GM19023 (cell line): ENCODE results near the gene PTGFR.

Source experiments
- ATAC-seq: cut with Tn5 transposase; IDR thresholded peaks from one replicate; pipeline ENCODE4 v1.9.1; 2021; ENCODE audit warnings: mild to moderate bottlenecking, moderate library complexity; ENCODE audit not compliant: unreplicated experiment

Gene PTGFR

DNA sequence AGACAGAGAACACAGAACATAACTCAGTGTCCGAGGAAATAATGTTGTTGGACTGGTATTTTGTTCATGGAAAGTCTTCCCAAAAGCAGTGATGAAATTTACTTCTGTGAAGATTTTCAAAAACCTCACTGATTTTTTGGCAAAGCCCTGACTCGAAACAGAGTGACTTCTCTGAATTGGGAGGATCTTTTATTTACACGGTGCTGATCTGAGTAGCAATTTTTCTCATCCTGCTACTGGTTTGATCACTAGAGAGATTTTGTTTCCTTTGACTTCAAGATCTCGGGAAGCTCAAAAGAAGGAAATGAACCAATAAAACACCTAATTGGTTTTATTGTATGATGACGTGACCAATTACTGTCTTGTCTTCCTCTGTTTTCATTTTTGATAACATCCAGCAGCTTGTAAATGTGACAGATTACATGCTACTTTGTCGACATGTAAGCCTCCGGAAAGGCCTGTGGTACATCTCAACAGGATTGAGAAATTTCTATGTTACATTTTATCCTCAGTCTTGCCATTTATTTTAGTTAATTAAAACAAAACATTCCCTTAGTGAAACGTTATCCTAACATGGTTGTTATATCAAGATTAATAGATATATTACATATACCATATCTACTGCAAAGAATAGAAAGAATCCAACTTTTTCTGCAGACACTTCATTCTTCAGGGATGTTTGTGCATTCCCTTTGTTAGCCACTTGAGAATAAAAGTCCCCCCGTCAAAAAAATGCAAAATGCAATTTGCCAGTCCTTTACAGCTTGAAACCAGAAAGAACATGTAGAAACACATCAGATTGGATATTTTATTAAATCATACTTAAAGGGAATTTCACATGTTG lies 86.7 kb downstream of the PTGFR start:
- no peak for ATAC-seq

DNA sequence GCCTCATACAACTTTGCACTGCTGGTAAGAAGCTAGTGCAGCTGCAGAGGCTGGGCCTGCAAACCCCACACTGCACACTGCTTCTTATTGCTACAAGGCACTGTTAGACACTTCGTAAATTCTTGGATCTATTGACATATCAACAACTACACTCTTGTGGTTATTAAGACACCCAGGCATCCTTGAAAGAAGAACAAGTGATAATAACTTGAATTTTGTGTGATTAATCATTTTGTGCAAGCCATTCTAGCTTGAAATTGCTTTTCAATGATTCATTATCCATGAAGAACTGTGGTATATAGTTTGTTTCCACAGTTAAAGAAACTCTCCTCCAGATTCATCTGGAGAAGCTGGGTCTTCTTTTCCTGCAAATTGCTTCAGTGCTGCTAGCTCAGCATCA lies 95.8 kb downstream of the PTGFR start:
- no peak for ATAC-seq

DNA sequence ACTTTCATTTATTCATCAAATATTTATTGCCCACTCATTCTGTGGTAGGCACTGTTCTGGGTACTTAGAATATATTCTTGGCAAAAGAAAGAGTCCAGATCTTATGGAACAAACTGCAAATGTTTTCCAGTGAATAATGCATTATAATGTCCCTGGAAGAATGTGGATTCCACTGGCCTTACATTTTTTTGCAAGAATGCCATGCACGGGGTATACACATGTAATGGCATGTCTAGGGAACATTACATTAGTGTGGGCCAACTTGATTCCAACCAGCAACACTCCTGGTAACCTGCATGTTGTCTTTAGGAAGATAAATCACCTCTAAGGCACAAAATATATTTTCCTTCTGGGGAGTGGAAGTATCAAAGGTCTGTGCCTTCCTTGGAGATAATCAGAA lies 96.4 kb downstream of the PTGFR start:
- no peak for ATAC-seq
